ENCODE results near the gene DNAH7. TPM values are rescaled to one million over a fixed set of nuclear protein-coding genes. Genes with fewer than 3 reads are reported as not detected.

DNAH7 gene
- total and polyA plus RNA-seq, 2 experiments from 2014 or later = 0.35 to 1.1 TPM

- ATAC-seq (no peak), DNase-seq (ENCODE audit: low spot score) (no peak)
- Histone ChIP-seq H3K79me2 (replicated peaks; ENCODE audit: insufficient read depth) (peaks cover 100% of the 10 kb centered on the region), H3K27me3 (ENCODE audit: insufficient read depth) (no peaks in the 10 kb centered on the region), H4K20me1 (replicated peaks; ENCODE audit: insufficient read depth) (peaks cover 3% of the 10 kb centered on the region; the same call in 1 of the 2 replicates), H3K36me3 (ENCODE audit: insufficient read depth) (0 out of 2 replicates have a peak, but pooled peaks cover 3% of the 10 kb centered on the region), H3K4me3 (no peak overlapping the region), H2AFZ (no peak overlapping the region), H3F3A (replicated peaks; ENCODE audit: low read depth) (no peaks in the 10 kb centered on the region), H3K4me1 (ENCODE audit: insufficient read depth) (peaks cover 34% of the 10 kb centered on the region), H3K27ac (ENCODE audit: low read depth) (peak overlapping the region; percentile 81; the same call in 1 of the 2 replicates), H3K4me2 (no peak overlapping the region), H3K9me2 (ENCODE audit: insufficient read depth) (no peaks in the 10 kb centered on the region)
- peaks cover 2% of the 10 kb centered on the region for H3K27me3 Mint-ChIP-seq (ENCODE audit: insufficient read depth, low read depth, poor library complexity)
- no peak overlapping the region for H3K27ac Mint-ChIP-seq
- H3K9me3 Mint-ChIP-seq = peaks cover 10% of the 10 kb centered on the region
- peaks cover 29% of the 10 kb centered on the region for H3K4me1 Mint-ChIP-seq
- no peak for TF ChIP-seq ETS1 (IDR thresholded peaks at IDR 0.05)
- no peak for TF ChIP-seq POLR2AphosphoS5 (IDR thresholded peaks at IDR 0.05; ENCODE audit: low read depth)
- TF ChIP-seq NANOG (IDR thresholded peaks at IDR 0.05; ENCODE audit: borderline replicate concordance) = no peak
- no peak for TF ChIP-seq CREB1 (CRISPR knock-in tag; IDR thresholded peaks at IDR 0.05; ENCODE audit: low read depth)
- TF ChIP-seq, protein P1, sequence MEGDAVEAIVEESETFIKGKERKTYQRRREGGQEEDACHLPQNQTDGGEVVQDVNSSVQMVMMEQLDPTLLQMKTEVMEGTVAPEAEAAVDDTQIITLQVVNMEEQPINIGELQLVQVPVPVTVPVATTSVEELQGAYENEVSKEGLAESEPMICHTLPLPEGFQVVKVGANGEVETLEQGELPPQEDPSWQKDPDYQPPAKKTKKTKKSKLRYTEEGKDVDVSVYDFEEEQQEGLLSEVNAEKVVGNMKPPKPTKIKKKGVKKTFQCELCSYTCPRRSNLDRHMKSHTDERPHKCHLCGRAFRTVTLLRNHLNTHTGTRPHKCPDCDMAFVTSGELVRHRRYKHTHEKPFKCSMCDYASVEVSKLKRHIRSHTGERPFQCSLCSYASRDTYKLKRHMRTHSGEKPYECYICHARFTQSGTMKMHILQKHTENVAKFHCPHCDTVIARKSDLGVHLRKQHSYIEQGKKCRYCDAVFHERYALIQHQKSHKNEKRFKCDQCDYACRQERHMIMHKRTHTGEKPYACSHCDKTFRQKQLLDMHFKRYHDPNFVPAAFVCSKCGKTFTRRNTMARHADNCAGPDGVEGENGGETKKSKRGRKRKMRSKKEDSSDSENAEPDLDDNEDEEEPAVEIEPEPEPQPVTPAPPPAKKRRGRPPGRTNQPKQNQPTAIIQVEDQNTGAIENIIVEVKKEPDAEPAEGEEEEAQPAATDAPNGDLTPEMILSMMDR (conservative IDR thresholded peaks at IDR 0.05; ENCODE audit: low read depth in 2 of 2) = no peak
- TF ChIP-seq, protein P2, sequence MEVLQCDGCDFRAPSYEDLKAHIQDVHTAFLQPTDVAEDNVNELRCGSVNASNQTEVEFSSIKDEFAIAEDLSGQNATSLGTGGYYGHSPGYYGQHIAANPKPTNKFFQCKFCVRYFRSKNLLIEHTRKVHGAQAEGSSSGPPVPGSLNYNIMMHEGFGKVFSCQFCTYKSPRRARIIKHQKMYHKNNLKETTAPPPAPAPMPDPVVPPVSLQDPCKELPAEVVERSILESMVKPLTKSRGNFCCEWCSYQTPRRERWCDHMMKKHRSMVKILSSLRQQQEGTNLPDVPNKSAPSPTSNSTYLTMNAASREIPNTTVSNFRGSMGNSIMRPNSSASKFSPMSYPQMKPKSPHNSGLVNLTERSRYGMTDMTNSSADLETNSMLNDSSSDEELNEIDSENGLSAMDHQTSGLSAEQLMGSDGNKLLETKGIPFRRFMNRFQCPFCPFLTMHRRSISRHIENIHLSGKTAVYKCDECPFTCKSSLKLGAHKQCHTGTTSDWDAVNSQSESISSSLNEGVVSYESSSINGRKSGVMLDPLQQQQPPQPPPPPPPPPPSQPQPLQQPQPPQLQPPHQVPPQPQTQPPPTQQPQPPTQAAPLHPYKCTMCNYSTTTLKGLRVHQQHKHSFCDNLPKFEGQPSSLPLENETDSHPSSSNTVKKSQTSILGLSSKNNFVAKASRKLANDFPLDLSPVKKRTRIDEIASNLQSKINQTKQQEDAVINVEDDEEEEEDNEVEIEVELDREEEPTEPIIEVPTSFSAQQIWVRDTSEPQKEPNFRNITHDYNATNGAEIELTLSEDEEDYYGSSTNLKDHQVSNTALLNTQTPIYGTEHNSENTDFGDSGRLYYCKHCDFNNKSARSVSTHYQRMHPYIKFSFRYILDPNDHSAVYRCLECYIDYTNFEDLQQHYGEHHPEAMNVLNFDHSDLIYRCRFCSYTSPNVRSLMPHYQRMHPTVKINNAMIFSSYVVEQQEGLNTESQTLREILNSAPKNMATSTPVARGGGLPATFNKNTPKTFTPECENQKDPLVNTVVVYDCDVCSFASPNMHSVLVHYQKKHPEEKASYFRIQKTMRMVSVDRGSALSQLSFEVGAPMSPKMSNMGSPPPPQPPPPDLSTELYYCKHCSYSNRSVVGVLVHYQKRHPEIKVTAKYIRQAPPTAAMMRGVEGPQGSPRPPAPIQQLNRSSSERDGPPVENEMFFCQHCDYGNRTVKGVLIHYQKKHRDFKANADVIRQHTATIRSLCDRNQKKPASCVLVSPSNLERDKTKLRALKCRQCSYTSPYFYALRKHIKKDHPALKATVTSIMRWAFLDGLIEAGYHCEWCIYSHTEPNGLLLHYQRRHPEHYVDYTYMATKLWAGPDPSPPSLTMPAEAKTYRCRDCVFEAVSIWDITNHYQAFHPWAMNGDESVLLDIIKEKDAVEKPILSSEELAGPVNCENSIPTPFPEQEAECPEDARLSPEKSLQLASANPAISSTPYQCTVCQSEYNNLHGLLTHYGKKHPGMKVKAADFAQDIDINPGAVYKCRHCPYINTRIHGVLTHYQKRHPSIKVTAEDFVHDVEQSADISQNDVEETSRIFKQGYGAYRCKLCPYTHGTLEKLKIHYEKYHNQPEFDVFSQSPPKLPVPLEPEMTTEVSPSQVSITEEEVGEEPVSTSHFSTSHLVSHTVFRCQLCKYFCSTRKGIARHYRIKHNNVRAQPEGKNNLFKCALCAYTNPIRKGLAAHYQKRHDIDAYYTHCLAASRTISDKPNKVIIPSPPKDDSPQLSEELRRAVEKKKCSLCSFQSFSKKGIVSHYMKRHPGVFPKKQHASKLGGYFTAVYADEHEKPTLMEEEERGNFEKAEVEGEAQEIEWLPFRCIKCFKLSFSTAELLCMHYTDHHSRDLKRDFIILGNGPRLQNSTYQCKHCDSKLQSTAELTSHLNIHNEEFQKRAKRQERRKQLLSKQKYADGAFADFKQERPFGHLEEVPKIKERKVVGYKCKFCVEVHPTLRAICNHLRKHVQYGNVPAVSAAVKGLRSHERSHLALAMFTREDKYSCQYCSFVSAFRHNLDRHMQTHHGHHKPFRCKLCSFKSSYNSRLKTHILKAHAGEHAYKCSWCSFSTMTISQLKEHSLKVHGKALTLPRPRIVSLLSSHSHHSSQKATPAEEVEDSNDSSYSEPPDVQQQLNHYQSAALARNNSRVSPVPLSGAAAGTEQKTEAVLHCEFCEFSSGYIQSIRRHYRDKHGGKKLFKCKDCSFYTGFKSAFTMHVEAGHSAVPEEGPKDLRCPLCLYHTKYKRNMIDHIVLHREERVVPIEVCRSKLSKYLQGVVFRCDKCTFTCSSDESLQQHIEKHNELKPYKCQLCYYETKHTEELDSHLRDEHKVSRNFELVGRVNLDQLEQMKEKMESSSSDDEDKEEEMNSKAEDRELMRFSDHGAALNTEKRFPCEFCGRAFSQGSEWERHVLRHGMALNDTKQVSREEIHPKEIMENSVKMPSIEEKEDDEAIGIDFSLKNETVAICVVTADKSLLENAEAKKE (CRISPR knock-in tag; IDR thresholded peaks at IDR 0.05) = no peak
- no peak for TF ChIP-seq EZH2 (IDR thresholded peaks at IDR 0.05; ENCODE audit: low read depth, unreplicated experiment)
- TF ChIP-seq, protein P3, sequence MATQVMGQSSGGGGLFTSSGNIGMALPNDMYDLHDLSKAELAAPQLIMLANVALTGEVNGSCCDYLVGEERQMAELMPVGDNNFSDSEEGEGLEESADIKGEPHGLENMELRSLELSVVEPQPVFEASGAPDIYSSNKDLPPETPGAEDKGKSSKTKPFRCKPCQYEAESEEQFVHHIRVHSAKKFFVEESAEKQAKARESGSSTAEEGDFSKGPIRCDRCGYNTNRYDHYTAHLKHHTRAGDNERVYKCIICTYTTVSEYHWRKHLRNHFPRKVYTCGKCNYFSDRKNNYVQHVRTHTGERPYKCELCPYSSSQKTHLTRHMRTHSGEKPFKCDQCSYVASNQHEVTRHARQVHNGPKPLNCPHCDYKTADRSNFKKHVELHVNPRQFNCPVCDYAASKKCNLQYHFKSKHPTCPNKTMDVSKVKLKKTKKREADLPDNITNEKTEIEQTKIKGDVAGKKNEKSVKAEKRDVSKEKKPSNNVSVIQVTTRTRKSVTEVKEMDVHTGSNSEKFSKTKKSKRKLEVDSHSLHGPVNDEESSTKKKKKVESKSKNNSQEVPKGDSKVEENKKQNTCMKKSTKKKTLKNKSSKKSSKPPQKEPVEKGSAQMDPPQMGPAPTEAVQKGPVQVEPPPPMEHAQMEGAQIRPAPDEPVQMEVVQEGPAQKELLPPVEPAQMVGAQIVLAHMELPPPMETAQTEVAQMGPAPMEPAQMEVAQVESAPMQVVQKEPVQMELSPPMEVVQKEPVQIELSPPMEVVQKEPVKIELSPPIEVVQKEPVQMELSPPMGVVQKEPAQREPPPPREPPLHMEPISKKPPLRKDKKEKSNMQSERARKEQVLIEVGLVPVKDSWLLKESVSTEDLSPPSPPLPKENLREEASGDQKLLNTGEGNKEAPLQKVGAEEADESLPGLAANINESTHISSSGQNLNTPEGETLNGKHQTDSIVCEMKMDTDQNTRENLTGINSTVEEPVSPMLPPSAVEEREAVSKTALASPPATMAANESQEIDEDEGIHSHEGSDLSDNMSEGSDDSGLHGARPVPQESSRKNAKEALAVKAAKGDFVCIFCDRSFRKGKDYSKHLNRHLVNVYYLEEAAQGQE (IDR thresholded peaks at IDR 0.05; ENCODE audit: unreplicated experiment) = no peak
- TF ChIP-seq ZNF331 (CRISPR knock-in tag; IDR thresholded peaks at IDR 0.05; ENCODE audit: low read depth) = no peak
- TF ChIP-seq ZNF114 (CRISPR knock-in tag; IDR thresholded peaks at IDR 0.05) = no peak
- TF ChIP-seq JUNB (IDR thresholded peaks at IDR 0.05; ENCODE audit: unreplicated experiment) = no peak
- no peak for TF ChIP-seq EZH2phosphoT487 (IDR thresholded peaks at IDR 0.05; ENCODE audit: unreplicated experiment)
- no peak for TF ChIP-seq STAT1 (IDR thresholded peaks at IDR 0.05; ENCODE audit: unreplicated experiment)
- H3K4me3 Mint-ChIP-seq = no peak overlapping the region
- peaks cover 57% of the 10 kb centered on the region for H3K36me3 Mint-ChIP-seq (ENCODE audit: low read depth)
Observed at GRCh38 chr2:195696012-195696411, 372.6 kb downstream of the DNAH7 start.
